HepG2 (cell line): ENCODE data around the gene NEURL4. TPM values are rescaled to one million over a fixed set of nuclear protein-coding genes. Genes with fewer than 3 reads are reported as not detected.

Experiments used
- BCL6 ChIP-seq: IDR thresholded peaks from 2 replicates; pipeline ENCODE4 v1.6.1; 2016; ENCODE audit warnings: missing genetic modification reagents, missing compliant biosample characterization
- HIVEP1 ChIP-seq: sonication (generic); formaldehyde crosslinking; IDR thresholded peaks from 2 replicates; pipeline ENCODE4 v1.4.0; 2020; ENCODE audit warnings: mild to moderate bottlenecking, missing genetic modification reagents
- IKZF4 ChIP-seq: sonication (generic); formaldehyde crosslinking; IDR thresholded peaks from 2 replicates; pipeline ENCODE4 v1.5.1; 2020; ENCODE audit warnings: borderline replicate concordance, mild to moderate bottlenecking, low read depth, missing genetic modification reagents; ENCODE audit errors: not compliant biosample characterization
- KDM3A ChIP-seq: IDR thresholded peaks from 2 replicates; pipeline ENCODE4 v1.6.1; 2018; ENCODE audit warnings: low read depth, missing compliant biosample characterization
- KDM4B ChIP-seq: sonication (generic); formaldehyde crosslinking; IDR thresholded peaks from 2 replicates; pipeline ENCODE4 v1.4.0; 2020; ENCODE audit warnings: missing genetic modification reagents
- MED13 ChIP-seq: sonication (generic); formaldehyde crosslinking; IDR thresholded peaks from 2 replicates; pipeline ENCODE4 v1.5.0; 2020; ENCODE audit warnings: missing genetic modification reagents
- MXD3 ChIP-seq: IDR thresholded peaks from 2 replicates; pipeline ENCODE4 v1.6.1; 2016; ENCODE audit warnings: mild to moderate bottlenecking, missing biosample characterization, missing genetic modification reagents
- PHB2 ChIP-seq: fragments of 450-650 bp; IDR thresholded peaks from 2 replicates; pipeline ENCODE4 v1.6.1; 2018; ENCODE audit not compliant: partially characterized antibody
- SIN3B ChIP-seq: fragments of 150-350 bp; IDR thresholded peaks from 2 replicates; pipeline ENCODE4 v1.6.1; 2014; ENCODE audit warnings: low read length
- TBL1XR1 ChIP-seq: fragments of 150-350 bp; IDR thresholded peaks from 2 replicates; pipeline ENCODE4 v1.6.1; 2014; ENCODE audit warnings: borderline replicate concordance, low read length; ENCODE audit not compliant: partially characterized antibody
- UBTF ChIP-seq: sonication (generic); formaldehyde crosslinking; IDR thresholded peaks from 2 replicates; pipeline ENCODE4 v1.4.0; 2020; ENCODE audit warnings: mild to moderate bottlenecking, missing genetic modification reagents
- ZBTB7B ChIP-seq: sonication (generic); formaldehyde crosslinking; IDR thresholded peaks from 2 replicates; pipeline ENCODE4 v1.4.0; 2020; ENCODE audit warnings: missing genetic modification reagents
- ZFY ChIP-seq: sonication (generic); formaldehyde crosslinking; IDR thresholded peaks from 2 replicates; pipeline ENCODE4 v1.4.0; 2020; ENCODE audit warnings: missing genetic modification reagents
- ZNF44 ChIP-seq: sonication (generic); formaldehyde crosslinking; IDR thresholded peaks from 2 replicates; pipeline ENCODE4 v1.5.1; 2020; ENCODE audit warnings: mild to moderate bottlenecking, missing genetic modification reagents
- ZNF549 ChIP-seq: sonication (generic); formaldehyde crosslinking; IDR thresholded peaks from 2 replicates; pipeline ENCODE4 v1.5.0; 2020; ENCODE audit warnings: missing genetic modification reagents
- ZNF614 ChIP-seq: IDR thresholded peaks from 2 replicates; pipeline ENCODE4 v1.6.1; 2018; ENCODE audit warnings: missing biosample characterization, missing genetic modification reagents, inconsistent platforms, borderline replicate concordance
- ZSCAN25 ChIP-seq: sonication (generic); formaldehyde crosslinking; IDR thresholded peaks from 2 replicates; pipeline ENCODE4 v1.8.0; 2022; ENCODE audit warnings: mild to moderate bottlenecking, missing genetic modification reagents
- polyA plus RNA-seq, 8 experiments: library from polyadenylated mRNA; depleted of rRNA in 3 of 8; stranded (reverse) in 7 of 8; unstranded in 1 of 8; fragments of >200 nt; fragmentation: Illumina TruSeq in 4 of 8; extraction: Trizol in 4 of 8; gene quantifications; 2 replicates each; pipeline versions ENCODE4 v1.2.1 to v1.2.3, GENCODE V29; 2011 to 2016; ENCODE audit warnings: low read depth in 4 of 8, missing spikeins in 1 of 8, mixed read lengths in 1 of 8; ENCODE audit not compliant: insufficient read depth in 1 of 8
- total RNA-seq, 5 experiments: library from RNA; depleted of rRNA; stranded (reverse); fragments of >200 nt; fragmentation: Illumina TruSeq; extraction: Trizol; gene quantifications; 2 replicates each; pipeline ENCODE4 v1.2.3, GENCODE V29; 2016; ENCODE audit warnings: low read depth in 1 of 5
- TF ChIP-seq, protein P1 (sequence below), 2 experiments: sonication (generic) in 1 of 2; formaldehyde crosslinking in 1 of 2; IDR thresholded peaks; 2 replicates each; pipeline versions ENCODE4 v1.4.0 to v1.6.1; 2016 to 2020; ENCODE audit warnings: borderline replicate concordance in 1 of 2, low read depth in 1 of 2, mild to moderate bottlenecking in 1 of 2, missing genetic modification reagents in 1 of 2
- TF ChIP-seq, protein P2 (sequence below): sonication (generic); formaldehyde crosslinking; IDR thresholded peaks from 2 replicates; pipeline ENCODE4 v1.4.0; 2020; ENCODE audit warnings: missing genetic modification reagents, borderline replicate concordance
- TF ChIP-seq, protein P3 (sequence below): sonication (generic); formaldehyde crosslinking; IDR thresholded peaks from 2 replicates; pipeline ENCODE4 v1.5.1; 2020; ENCODE audit warnings: mild to moderate bottlenecking, missing genetic modification reagents, moderate library complexity

Gene NEURL4
- total and polyA plus RNA-seq, 2 of the 13 experiments (the other 11 are each of a cell fraction or from before 2014, with no cell fraction given): 14.8 to 15.7 TPM

DNA sequence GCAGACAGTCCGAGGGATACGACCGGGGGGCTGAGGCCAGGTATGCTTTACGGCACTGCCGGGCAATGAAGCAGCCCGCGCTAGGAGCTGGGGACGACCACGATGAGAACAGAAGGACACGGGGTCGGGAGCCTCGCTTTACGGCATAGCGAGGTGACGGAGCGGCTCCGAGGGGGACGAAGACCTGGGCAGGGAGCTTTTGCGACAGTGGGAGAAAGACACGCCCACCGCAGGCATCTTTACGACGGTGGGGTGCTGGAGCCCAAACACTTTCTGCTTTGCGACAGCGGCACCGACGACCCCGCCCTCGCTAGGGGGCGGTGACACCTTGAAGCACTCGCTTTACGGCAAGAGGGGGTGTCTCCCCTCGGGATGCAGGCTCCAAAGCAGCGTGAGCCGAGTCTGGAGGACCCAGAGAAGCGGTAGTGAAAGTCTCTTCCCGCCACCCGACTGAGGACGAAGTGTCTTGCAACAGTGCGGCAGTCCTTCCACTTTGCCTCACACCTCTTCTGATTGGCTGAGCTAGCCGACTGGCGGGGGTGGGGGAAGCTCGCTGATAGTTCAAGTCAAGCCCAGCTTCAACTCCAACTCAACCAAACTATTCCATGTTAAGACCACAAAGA, 350 bp upstream of the NEURL4 start (continued):
- TF ChIP-seq, protein P1, sequence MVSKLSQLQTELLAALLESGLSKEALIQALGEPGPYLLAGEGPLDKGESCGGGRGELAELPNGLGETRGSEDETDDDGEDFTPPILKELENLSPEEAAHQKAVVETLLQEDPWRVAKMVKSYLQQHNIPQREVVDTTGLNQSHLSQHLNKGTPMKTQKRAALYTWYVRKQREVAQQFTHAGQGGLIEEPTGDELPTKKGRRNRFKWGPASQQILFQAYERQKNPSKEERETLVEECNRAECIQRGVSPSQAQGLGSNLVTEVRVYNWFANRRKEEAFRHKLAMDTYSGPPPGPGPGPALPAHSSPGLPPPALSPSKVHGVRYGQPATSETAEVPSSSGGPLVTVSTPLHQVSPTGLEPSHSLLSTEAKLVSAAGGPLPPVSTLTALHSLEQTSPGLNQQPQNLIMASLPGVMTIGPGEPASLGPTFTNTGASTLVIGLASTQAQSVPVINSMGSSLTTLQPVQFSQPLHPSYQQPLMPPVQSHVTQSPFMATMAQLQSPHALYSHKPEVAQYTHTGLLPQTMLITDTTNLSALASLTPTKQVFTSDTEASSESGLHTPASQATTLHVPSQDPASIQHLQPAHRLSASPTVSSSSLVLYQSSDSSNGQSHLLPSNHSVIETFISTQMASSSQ (IDR thresholded peaks at IDR 0.05; ENCODE audit: low read depth): no peak
- TF ChIP-seq, protein P1 (CRISPR knock-in tag; IDR thresholded peaks at IDR 0.05; ENCODE audit: borderline replicate concordance): peak; percentile 68; the same call in 1 of the 2 replicates
- TF ChIP-seq UBTF (CRISPR knock-in tag) (peak; percentile 80), MXD3 (CRISPR knock-in tag) (no peak; the same call in none of the 2 replicates), ZBTB7B (peak; percentile 84; the same call in 1 of the 2 replicates), BCL6 (CRISPR knock-in tag) (no peak), ZNF549 (CRISPR knock-in tag) (no peak), ZNF614 (peak; percentile 78; the same call in 1 of the 2 replicates), PHB2 (no peak), KDM3A (peak; percentile 51; the same call in 1 of the 2 replicates), HIVEP1 (CRISPR knock-in tag) (peak; percentile 52; the same call in 1 of the 2 replicates), ZSCAN25 (no peak), IKZF4 (CRISPR knock-in tag) (peak; percentile 47), SIN3B (no peak), TBL1XR1 (no peak), MED13 (no peak), ZNF44 (CRISPR knock-in tag) (no peak), ZFY (CRISPR knock-in tag) (no peak; the same call in 1 of the 2 replicates), KDM4B (CRISPR knock-in tag) (0 out of 2 replicates have a peak, but pooled peaks have one; percentile 13)
- TF ChIP-seq, protein P2, sequence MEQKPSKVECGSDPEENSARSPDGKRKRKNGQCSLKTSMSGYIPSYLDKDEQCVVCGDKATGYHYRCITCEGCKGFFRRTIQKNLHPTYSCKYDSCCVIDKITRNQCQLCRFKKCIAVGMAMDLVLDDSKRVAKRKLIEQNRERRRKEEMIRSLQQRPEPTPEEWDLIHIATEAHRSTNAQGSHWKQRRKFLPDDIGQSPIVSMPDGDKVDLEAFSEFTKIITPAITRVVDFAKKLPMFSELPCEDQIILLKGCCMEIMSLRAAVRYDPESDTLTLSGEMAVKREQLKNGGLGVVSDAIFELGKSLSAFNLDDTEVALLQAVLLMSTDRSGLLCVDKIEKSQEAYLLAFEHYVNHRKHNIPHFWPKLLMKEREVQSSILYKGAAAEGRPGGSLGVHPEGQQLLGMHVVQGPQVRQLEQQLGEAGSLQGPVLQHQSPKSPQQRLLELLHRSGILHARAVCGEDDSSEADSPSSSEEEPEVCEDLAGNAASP (CRISPR knock-in tag): no peak
- TF ChIP-seq, protein P3, sequence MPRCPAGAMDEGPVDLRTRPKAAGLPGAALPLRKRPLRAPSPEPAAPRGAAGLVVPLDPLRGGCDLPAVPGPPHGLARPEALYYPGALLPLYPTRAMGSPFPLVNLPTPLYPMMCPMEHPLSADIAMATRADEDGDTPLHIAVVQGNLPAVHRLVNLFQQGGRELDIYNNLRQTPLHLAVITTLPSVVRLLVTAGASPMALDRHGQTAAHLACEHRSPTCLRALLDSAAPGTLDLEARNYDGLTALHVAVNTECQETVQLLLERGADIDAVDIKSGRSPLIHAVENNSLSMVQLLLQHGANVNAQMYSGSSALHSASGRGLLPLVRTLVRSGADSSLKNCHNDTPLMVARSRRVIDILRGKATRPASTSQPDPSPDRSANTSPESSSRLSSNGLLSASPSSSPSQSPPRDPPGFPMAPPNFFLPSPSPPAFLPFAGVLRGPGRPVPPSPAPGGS (CRISPR knock-in tag): no peak
